ENCODE measurements around the gene OLIG1.

Gene OLIG1

GRCh38 chr21:33063907-33064622, 5.9 kb upstream of the OLIG1 start:
- no peak for DNase-seq

- no peak for DNase-seq
Observed at GRCh38 chr21:33064623-33065390, 5.1 kb upstream of the OLIG1 start.

- no peak for DNase-seq
Observed at GRCh38 chr21:33067043-33067442, 2.9 kb upstream of the OLIG1 start.

- DNase-seq, result no peak
Observed at GRCh38 chr21:33067457-33067856, 2.5 kb upstream of the OLIG1 start.

- DNase-seq, result no peak
Observed at GRCh38 chr21:33069243-33069642, 698 bp upstream of the OLIG1 start.

GRCh38 chr21:33069645-33069993, 322 bp upstream of the OLIG1 start:
- DNase-seq, result no peak

- DNase-seq, result no peak
Observed at GRCh38 chr21:33070744-33070997, 730 bp downstream of the OLIG1 start.

- DNase-seq, result no peak
Observed at GRCh38 chr21:33070998-33071769, 1.2 kb downstream of the OLIG1 start.

- DNase-seq, result no peak
Observed at GRCh38 chr21:33071770-33072306, 1.9 kb downstream of the OLIG1 start.

- no peak for DNase-seq
Observed at GRCh38 chr21:33073636-33074035, 3.7 kb downstream of the OLIG1 start.

GRCh38 chr21:33075128-33075527, 5.2 kb downstream of the OLIG1 start:
- no peak for DNase-seq

GRCh38 chr21:33075596-33076195, 5.8 kb downstream of the OLIG1 start:
- DNase-seq, result no peak

GRCh38 chr21:33076600-33077329, 6.8 kb downstream of the OLIG1 start:
- DNase-seq, result no peak

- no peak for DNase-seq
Observed at GRCh38 chr21:33078907-33079582, 9.1 kb downstream of the OLIG1 start.

- DNase-seq, result no peak
Observed at GRCh38 chr21:33080376-33080775, 10.4 kb downstream of the OLIG1 start.

GRCh38 chr21:33080776-33081175, 10.8 kb downstream of the OLIG1 start:
- no peak for DNase-seq

- no peak for DNase-seq
Observed at GRCh38 chr21:33088384-33088783, 18.4 kb downstream of the OLIG1 start.

- no peak for DNase-seq
Observed at GRCh38 chr21:33089395-33090119, 19.6 kb downstream of the OLIG1 start.

- DNase-seq, result no peak
Observed at GRCh38 chr21:33096426-33096825, 26.5 kb downstream of the OLIG1 start.

- no peak for DNase-seq
Observed at GRCh38 chr21:33099131-33099530, 29.2 kb downstream of the OLIG1 start.

GRCh38 chr21:33101300-33101911, 31.5 kb downstream of the OLIG1 start:
- DNase-seq, result no peak
